ENCODE data around the gene NCAPG.
"Not testable (repeated sequence)": the region's sequence is repeated elsewhere in the genome, so short reads cannot be mapped to it uniquely, and the experiment has no call there.

NCAPG gene

DNA sequence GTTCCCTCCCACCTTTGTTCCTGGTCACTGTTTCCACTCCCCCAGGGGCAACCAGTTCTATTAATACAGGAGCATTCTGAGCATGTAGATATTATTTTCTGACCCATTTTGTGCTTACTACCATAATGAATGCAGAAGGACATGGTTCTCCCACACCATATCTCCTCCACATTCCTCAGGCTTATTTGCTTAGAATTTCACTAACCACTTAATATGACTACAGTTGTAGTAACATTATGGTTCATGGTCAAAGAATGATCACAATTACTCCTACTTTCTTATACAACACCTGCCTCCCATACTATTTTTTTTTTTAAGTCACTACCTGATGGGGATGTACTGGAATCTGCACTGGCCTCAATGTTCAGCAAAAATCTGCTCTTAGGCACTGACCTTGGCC lies 21.8 kb upstream of the NCAPG start:
- DNase-seq = no peak

DNA sequence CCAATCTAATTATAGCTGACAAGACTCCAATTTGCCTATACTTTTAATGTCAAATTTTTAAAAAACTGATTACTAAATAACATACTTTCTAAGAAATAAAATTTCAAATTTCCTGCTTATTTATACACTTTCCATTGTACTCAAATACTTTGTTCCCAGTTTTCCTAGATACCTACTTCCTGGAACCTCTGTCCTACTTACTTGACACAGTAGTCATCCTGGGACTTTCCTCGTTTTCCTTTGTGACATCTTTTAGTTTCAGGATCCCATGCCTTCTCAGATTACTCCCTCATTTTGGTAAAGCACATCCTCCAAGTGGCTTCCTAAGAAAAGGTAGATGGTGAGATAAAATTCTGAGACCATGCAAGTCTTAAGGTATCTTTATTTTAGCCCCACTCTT lies 16.0 kb upstream of the NCAPG start:
- DNase-seq = no peak

DNA sequence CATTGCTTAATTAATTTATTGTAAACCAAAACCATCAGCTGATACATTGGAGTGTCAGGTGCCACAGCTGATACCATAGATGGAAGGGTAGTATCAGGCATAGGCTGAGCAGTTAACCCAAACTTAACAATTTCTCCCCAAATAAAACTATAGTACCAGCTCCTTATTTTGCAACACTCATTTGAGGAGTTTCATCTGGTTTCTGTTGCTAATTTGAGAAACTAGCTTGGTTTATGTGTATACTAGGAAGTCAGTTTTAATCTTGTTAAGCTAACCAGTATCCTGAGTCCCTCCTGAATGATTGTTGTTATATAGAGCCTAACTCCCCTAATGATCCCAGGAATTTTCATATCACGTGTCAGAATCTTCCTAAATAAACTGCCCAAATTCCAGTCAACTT lies 13.0 kb upstream of the NCAPG start:
- no peak for DNase-seq

- DNase-seq = no peak
These were observed 5.1 kb upstream of the NCAPG start for GRCh38 chr4:17805580-17806155.

GRCh38 chr4:17807446-17807845 lies 3.3 kb upstream of the NCAPG start:
- DNase-seq = no peak

GRCh38 chr4:17809667-17810066 lies 1.1 kb upstream of the NCAPG start:
- DNase-seq = no peak

GRCh38 chr4:17811078-17811603 lies 362 bp downstream of the NCAPG start:
- DNase-seq = no peak

GRCh38 chr4:17812125-17812524 lies 1.3 kb downstream of the NCAPG start:
- no peak for DNase-seq

GRCh38 chr4:17812801-17813200 lies 2.0 kb downstream of the NCAPG start:
- DNase-seq = no peak

GRCh38 chr4:17814140-17814539 lies 3.4 kb downstream of the NCAPG start:
- DNase-seq = no peak

DNA sequence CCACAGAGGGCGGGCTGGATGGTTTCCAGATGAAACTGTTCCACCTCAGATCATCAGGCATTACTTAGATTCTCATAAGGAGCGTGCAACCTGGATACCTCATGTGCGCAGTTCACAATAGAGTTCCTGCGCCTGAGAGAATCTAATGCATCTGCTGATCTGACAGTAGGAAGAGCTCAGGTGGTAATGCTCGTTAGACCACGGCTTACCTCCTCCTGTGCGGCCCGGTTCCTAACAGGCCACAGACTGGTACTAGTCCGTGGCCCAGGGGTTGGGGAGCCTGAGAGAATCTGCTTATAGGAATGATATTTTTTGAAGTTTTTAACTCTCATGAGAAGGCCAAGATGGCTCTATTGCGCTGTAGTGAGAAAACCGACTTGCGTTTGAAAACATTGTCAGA lies 5.4 kb downstream of the NCAPG start:
- DNase-seq = no peak

DNA sequence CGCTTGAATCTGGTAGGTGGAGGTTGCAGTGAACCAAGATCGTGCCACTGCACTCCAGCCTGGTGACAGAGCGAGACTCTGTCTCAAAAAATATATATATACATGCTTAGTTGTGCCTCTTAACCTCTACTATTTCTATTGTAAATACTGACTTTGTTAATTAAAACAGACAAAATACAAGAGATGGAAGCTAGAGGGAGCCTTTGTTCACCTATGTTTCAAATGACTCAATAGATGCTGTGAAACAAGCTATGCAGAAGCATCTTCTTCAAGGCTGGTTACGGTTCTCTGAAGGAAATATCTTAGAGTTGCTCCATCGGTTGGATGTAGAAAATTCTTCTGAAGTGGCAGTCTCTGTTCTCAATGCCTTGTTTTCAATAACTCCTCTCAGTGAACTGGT lies 6.2 kb downstream of the NCAPG start:
- peak in 1 of 2 donors; percentile 71 for DNase-seq

GRCh38 chr4:17823871-17824669 lies 13.3 kb downstream of the NCAPG start:
- DNase-seq = no peak

DNA sequence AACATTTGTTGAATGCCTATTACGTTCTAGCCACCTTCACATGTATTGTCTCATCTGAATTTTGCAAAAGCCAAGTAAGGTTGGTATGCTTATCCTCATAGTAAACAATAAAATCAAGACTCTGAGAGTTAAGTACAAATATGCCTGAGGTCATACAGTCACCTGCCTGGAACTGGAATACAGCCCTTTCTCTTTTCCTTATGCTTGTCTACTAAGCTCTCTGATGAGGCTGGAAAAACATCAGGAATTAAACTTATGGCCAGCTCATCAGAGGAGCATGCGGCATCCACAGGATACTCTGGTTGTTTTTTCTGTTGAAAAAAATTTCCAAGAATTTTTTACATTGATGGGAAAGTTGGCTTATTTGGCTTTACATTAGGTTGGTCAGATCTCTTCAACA lies 35.5 kb downstream of the NCAPG start:
- DNase-seq = no peak

DNA sequence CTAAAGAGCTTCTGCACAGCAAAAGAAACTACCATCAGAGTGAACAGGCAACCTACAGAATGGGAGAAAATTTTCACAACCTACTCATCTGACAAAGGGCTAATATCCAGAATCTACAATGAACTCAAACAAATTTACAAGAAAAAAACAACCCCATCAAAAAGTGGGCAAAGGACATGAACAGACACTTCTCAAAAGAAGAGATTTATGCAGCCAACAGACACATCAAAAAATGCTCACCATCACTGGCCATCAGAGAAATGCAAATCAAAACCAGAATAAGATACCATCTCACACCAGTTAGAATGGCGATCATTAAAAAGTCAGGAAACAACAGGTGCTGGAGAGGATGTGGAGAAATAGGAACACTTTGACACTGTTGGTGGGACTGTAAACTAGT lies 39.5 kb downstream of the NCAPG start:
- DNase-seq = not testable (repeated sequence)

DNA sequence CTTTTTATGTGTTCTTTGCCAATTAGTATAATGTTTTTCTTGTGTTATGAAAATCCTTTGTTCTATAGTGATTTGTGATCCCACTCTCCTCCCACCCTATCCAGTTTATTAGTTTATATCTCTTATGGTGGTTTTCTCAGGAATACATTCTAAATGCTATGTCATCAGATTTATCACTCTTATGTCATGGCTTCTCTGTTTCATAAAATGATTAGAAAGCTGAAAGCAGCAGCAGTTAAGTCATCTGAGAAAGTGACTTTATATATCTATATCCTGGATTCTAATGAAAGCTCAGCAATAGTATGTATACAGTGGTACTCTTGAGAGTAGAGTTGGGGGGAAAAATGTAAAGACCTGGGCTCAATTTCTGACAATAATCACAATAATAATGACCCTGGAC lies 41.2 kb downstream of the NCAPG start:
- DNase-seq = no peak

DNA sequence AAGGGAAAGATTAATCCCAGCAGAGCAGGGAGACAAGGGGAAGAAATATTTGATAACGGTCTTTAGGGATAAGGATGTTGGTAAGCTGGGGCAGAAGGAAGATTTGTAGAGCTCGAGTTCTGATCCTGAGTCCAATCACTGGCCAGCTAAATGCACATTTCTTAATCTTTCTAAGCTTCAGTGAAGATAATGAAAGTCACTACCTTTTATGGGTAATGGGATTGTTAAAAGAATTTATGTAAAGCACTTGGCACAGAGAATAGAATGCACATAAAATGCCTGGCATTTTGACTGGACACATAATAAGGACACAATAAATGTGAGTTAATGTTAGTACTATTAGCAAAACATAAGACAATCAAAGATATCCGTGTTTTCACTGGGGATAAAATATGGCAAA lies 43.3 kb downstream of the NCAPG start:
- no peak for DNase-seq

- DNase-seq = no peak
These were observed 49.1 kb downstream of the NCAPG start for GRCh38 chr4:17859793-17860406.

DNA sequence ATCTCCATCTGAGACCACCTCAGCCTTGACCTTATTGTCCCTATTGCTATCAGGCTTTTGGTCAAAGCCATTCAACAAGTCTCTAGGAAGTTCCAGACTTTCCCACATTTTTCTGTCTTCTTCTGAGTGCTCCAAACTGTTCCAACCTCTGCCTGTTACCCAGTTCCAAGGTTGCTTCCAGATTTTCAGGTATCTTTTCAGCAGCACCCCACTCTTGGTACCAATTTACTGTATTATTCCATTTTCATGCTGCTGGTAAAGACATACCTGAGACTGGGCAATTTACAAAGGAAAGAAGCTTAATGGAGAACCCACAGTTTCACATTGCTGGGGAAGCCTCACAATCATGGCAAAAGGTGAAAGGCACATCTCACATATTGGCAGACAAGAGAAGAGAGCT lies 51.1 kb downstream of the NCAPG start:
- DNase-seq = not testable (repeated sequence)

- DNase-seq = no peak
These were observed 55.1 kb downstream of the NCAPG start for GRCh38 chr4:17865866-17866363.

- no peak for DNase-seq
These were observed 56.0 kb downstream of the NCAPG start for GRCh38 chr4:17866810-17867209.

- no peak for DNase-seq
These were observed 56.5 kb downstream of the NCAPG start for GRCh38 chr4:17867276-17867675.

GRCh38 chr4:17869327-17869726 lies 58.5 kb downstream of the NCAPG start:
- DNase-seq = no peak
